NCI-H2196 (cell line): Measurements from ENCODE around the gene LRMDA.

Experiments used
- DNase-seq: peaks from one replicate; lab custom pipeline; 2025; ENCODE audit not compliant: unreplicated experiment; lab: John Stamatoyannopoulos, UW

The LRMDA gene

DNA sequence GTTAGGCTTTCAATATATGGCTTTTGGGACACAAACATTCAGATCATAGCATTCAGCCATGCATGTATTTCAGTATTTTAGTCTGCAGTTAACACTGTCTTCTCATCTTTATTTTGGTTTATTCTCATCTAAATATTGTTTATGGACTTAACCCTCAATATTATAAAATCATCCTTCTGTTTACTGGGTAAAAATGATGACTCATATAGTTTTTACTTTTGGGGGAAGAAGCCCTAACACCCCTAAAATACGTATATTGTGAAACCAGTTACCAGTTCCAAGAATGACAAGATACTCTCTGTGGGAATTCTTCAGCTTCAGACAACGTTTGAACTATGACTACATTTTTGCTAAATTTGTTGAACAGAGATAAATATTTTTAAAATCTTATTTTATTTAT, 505.4 kb downstream of the LRMDA start:
- DNase-seq: no peak

DNA sequence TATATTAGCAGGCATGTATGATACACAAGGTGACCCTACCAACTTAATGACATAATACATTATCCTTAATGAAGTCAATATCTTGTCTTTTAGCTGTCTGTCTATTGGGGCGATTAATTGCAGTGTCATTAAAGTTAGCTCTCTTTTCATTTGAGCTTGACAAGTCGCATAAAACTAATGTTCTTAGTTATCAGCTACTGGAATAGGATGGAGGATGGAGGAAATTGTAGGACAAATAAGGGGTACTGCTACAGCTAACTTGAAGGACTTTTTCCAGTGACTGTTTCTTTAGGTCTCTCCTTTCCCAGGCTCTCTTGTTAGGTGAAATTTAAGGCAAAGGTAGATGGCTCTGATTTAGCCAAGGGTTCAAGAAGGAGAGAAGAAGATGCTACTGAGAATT, 506.4 kb downstream of the LRMDA start:
- no peak for DNase-seq

GRCh38 chr10:75938380-75939122, 507.1 kb downstream of the LRMDA start:
- no peak for DNase-seq

DNA sequence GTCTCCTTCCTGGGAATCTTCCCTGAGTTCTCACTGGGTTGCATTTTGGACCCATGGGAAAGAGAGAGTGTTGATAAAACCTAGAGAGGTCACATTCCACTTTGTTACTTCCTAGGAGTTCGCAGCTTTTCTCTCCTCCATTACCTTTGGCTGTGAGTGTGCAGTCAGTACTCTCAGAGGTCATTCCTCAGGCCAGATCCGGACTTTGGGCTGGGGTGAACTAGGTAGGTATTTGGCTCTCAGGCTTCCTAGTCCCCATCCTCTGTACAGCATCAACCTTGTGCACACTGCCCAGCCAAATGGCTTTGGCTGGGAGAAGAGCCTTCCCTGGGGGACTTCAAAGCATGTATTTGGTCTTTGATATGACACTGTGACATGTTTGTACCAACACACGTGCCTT, 508.1 kb downstream of the LRMDA start:
- DNase-seq: no peak

DNA sequence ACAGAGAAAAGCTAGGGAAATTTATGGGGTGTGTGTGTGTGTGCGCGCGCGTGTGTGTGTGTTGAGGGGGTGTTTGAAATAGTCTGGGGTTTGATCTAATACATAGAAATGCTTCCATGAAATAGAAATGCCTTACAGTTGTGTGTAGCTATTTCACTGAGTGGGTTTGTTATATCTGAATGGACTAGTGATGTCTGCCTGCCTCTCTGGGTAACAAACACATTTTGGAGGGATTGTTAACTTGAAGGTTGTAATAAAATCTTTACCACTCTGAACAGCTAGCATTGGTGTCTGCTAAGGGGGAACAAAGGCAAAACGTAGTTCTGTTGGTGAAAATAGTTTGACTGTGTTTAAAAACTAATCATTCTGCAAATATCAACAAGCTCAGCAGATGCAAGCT, 509.3 kb downstream of the LRMDA start:
- no peak for DNase-seq

- no peak for DNase-seq
Observed at GRCh38 chr10:75941223-75941801, 509.9 kb downstream of the LRMDA start.

DNA sequence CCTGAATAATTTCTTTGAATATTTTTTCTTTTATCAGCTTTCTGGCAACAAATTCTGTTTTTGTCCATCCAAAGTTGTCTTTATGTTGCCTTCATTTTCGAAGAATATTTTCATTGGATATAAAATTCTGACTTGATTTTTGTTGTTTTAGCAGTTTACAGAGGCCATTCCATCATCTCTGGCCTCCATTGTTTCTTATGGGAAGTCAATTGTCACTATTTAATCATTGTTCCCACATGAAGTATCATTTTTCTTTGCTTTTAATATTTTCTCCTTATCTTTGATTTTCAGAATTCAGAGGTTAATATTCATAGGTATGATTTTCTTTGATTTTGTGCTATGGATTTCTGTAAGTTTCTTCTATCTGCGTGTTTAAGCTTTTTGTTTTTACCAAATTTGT, 512.6 kb downstream of the LRMDA start:
- no peak for DNase-seq

DNA sequence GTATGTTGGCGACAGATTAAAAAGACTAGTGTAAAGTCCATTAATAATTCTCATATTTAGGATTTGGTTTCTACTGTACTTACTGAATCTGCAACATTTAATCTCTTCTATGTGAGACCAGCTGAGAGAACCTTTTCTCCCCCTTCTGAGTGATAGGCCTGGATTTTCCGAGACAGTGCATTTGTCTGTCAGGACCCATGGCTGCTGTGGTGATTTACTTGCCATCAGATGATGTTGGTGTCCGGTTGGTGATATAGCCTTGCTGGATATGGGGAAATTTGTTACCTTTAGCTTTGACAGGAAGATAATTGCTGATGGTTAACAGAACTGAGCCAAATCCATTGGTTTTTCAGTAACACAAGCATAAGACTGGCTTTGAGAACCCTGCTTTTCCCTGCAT, 517.2 kb downstream of the LRMDA start:
- DNase-seq: no peak

DNA sequence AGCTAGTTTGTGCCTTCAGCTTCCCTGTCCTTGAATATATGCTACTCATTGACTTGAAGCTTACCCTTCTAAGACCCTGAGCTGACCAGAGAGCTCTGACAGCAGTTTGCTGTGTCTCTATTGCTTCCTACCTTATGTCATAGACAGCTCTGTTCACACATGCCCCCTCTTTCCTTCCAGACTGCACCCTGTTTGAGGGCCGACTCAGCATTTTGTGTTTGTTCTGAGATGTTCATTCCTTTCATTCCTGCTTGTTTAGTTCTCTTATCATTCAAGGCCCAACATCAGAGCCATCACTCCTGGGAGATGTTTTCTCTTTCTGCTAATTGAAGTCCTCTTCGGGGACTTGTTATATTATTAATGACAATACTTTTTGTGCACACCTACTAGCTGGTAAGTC, 518.9 kb downstream of the LRMDA start:
- no peak for DNase-seq

- no peak for DNase-seq
Observed at GRCh38 chr10:75950997-75951589, 519.7 kb downstream of the LRMDA start.

GRCh38 chr10:75951627-75952026, 520.2 kb downstream of the LRMDA start:
- no peak for DNase-seq

GRCh38 chr10:75952093-75952492, 520.7 kb downstream of the LRMDA start:
- no peak for DNase-seq

GRCh38 chr10:75954486-75954885, 523.1 kb downstream of the LRMDA start:
- no peak for DNase-seq

DNA sequence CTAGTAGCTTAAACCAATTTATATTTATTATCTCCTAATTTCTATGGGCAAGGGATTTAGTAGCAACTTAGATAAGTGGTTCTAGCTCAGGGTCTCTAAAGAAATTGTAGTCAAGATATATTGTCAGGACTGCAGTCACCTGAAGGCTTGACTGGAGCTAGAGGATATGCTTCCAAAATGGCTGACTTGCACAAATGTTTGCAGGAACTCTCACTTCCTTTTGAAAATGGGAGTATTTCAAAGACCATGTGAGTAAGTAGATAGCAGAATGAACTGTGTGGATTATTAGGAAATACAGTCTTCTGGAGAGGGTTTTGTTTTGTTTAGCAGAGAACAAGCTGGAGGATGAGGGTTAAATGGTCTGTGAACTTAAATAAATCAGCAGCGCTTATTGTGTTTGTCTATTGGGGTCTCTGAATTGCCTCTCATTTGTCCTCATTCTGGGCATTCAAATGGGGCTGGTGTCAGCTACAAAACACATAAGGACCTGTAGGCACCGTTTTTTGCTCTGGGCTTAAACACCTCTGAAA, 524.6 kb downstream of the LRMDA start:
- DNase-seq: no peak

DNA sequence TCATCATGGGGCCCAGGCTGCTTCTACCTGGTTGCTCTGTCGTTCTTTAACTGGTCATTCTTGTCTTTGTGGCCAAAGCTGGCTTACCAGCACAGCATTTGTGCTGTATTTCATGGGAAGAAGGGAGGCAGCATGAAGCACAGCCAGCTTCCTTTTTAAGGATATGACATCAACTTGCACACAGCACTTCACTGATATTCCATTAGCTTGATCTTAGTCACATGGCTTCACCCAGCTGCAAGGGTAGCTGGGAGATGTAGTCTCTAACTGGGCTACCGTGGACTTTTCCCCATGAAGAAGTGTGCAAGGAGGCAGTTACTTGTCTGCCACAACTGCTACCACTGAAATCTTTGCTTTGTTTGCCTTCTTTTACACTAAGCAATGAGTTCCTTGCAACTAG, 525.2 kb downstream of the LRMDA start:
- DNase-seq: no peak

DNA sequence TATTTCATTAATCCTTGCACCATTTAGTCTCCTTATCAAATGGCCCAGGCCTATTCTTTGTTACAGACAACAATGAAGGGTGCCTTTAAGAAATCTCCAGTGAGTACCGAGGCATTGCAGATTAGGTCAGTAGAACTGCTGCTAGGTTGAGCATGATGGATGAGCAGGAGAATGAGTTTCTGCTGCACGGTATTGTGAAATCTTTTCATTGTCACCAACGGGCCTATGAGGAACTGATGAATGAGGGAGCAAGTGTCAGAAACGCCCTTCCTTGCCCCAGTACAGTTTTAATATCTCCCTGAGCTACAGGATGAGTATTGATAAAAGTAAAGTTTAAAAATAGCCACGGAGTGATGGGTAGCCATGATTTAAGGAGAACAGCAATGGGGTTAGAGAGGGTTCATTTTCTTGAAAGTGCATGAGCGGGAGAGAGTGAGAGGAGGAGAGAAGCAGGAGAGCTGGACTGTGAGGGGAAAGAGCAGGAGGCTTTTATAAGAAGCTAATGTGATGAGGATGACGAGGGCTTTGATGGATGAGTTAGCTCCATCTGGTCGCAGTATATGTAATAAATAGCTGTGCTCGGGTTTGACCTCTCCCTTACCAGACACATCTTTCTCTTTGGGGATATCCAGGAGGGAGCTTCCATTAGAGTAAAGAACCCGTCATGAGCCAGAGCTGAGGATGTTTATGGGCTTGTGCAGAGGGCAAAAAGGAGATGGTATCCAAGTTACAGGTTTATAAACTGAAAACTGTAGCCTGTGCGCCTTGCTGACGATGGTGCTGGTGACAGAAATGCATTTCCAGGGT, 526.1 kb downstream of the LRMDA start:
- DNase-seq: no peak

DNA sequence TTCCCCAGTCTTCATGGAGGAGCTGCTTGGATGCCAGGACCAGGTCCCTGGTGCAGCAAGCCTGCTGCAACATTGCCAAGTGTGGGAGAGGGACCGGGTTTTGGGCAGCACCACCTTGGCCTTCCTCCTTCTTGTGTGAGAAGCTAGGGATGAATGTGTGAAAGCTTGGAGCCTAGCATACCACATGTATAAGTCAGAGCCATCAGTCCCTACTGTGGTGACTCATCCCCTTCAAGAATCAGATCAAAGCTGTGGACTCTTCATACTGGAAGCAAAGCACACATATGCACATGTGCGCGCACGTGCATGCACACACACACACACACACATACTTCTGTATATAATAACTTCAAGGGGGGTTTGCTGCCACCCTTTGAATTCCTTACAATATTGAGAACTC, 527.8 kb downstream of the LRMDA start:
- no peak for DNase-seq

- DNase-seq: no peak
Observed at GRCh38 chr10:75959912-75960311, 528.5 kb downstream of the LRMDA start.

DNA sequence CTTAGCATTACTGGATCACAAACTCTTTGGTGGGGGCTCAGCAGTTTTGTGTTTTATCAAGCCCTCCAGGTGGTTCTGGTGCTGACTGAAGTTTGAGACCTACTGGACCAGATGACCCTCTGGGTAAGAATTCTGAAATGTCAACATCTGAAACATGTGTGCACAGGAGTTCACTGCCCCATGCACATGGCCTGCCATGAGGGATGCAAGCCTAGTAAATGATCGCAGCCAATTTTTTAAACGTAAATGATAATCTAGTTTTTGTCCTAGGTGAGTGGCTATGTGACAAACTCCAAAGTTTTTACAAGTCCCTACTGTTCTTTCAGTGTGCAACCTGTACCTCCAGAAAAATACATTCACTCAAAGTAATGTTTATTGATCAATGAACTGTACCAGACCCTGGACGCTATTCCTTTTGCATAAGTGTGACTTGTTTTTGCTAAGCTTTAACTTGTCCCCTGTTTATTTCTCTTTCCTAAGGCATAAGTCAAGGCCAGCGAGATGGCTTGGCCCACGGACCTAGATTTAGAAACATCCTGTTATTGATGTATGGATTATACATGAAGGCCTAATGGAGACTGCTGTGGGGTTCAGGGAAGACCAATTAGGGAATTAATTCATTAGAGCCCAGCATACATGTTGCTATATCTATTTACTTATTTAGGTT, 531.1 kb downstream of the LRMDA start:
- no peak for DNase-seq

- DNase-seq: no peak
Observed at GRCh38 chr10:75967491-75967890, 536.1 kb downstream of the LRMDA start.

DNA sequence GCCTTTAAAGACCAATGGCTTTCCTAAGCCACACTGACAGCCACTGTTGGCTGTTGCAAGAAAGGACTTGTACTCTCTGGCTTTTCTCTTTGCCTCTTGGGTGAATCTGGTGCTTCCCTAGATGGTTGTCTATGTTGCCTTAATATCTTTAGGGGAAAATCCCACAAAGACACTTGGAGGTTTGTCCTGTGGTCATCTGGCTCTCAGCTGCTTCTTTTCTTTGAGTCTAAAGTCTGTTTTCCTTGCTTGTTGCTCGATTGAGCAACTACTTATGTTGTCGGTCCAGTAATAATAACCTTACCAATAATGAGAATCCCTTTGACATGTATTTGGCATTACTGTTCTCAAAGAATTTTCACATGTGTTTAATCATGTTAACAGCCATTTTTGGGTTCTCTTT, 537.6 kb downstream of the LRMDA start:
- DNase-seq: no peak
